Measurements from ENCODE around the gene NACC2. TPM values are rescaled to one million over a fixed set of nuclear protein-coding genes. Genes with fewer than 3 reads are reported as not detected.

The NACC2 gene
- polyA plus RNA-seq, 1 of the 3 experiments (the other 2 are of a cell fraction), result 22.1 TPM

GRCh38 chr9:135956802-135957174 is 138.3 kb downstream of the NACC2 start (continued):
- no peak for TF ChIP-seq CHD2 (IDR thresholded peaks at IDR 0.05; ENCODE audit: low read length, partially characterized antibody)
- TF ChIP-seq SMC3 (IDR thresholded peaks at IDR 0.05; ENCODE audit: low read depth, low read length), result no peak

Other genes starting within 250 kb of the NACC2 start
- 6.2 and 8.9 TPM in 2 replicates for gene CAMSAP1, start 187.7 kb downstream of the NACC2 start, polyA plus RNA-seq (2012; rRNA removed)
- gene UBAC1, start 133.9 kb downstream of the NACC2 start, polyA plus RNA-seq (2012; rRNA removed), result 67.7 and 69.3 TPM in 2 replicates
- 22.1 and 25.9 TPM in 2 replicates for gene TMEM250, start 23.6 kb upstream of the NACC2 start, polyA plus RNA-seq (2012; rRNA removed)
- not detected in 2 replicates for gene LHX3, start 109.8 kb upstream of the NACC2 start, polyA plus RNA-seq (2012; rRNA removed)
- gene QSOX2, start 150.5 kb upstream of the NACC2 start, polyA plus RNA-seq (2012; rRNA removed), result 25.5 and 26.6 TPM in 2 replicates
- gene CCDC187, start 208.8 kb upstream of the NACC2 start, polyA plus RNA-seq (2012; rRNA removed), result not detected in 2 replicates
- 22.8 and 26.7 TPM in 2 replicates for gene GPSM1, start 232.2 kb upstream of the NACC2 start, polyA plus RNA-seq (2012; rRNA removed)